Calu3 (cell line): ENCODE results near the gene CCDC178. TPM values are rescaled to one million over a fixed set of nuclear protein-coding genes. Genes with fewer than 3 reads are reported as not detected.
A peak's percentile ranks its signal among the peaks of the same experiment; 100 is the strongest.

Source experiments
- BruUV-seq: library from RNA; stranded (reverse); fragments of 400-500 nt; replicated peaks from 2 replicates; lab custom pipeline; 2021; lab: Mats Ljungman, UMichigan
- CTCF ChIA-PET: fragments of 300-600 bp; sonication (Branson Sonifier 250); formaldehyde crosslinking; loops from one replicate; lab custom pipeline; 2022; ENCODE audit warnings: antibody characterized with exemption; lab: Charles Lee
- DNase-seq: peaks from one replicate; pipeline ENCODE4 v3.0.0; 2022
- H3K27ac Mint-ChIP-seq: one replicate; pipeline ENCODE4 v1.8.0; 2022; ENCODE audit warnings: mixed read lengths; ENCODE audit not compliant: unreplicated experiment
- H3K27me3 Mint-ChIP-seq: one replicate; pipeline ENCODE4 v1.8.0; 2022; ENCODE audit warnings: mixed read lengths; ENCODE audit not compliant: unreplicated experiment
- H3K36me3 Mint-ChIP-seq: one replicate; pipeline ENCODE4 v1.8.0; 2022; ENCODE audit warnings: mild to moderate bottlenecking, moderate library complexity, mixed read lengths; ENCODE audit not compliant: insufficient read depth, unreplicated experiment
- H3K4me1 Mint-ChIP-seq: one replicate; pipeline ENCODE4 v1.8.0; 2022; ENCODE audit warnings: mild to moderate bottlenecking, low read depth, mixed read lengths; ENCODE audit not compliant: unreplicated experiment
- H3K4me3 Mint-ChIP-seq: one replicate; pipeline ENCODE4 v1.8.0; 2022; ENCODE audit warnings: mild to moderate bottlenecking, low read depth, moderate library complexity, mixed read lengths; ENCODE audit not compliant: unreplicated experiment
- H3K9me3 Mint-ChIP-seq: one replicate; pipeline ENCODE4 v1.8.0; 2022; ENCODE audit warnings: low read depth, mixed read lengths; ENCODE audit not compliant: unreplicated experiment
- CTCF ChIP-seq: fragments of 200-600 bp; IDR thresholded peaks from one replicate; pipeline ENCODE4 v1.8.0; 2022; ENCODE audit warnings: antibody characterized with exemption; ENCODE audit not compliant: unreplicated experiment
- intact Hi-C: fragments of 100-400 bp; cut with micrococcal nuclease; formaldehyde crosslinking; loops from one replicate; pipeline ENCODE4 v1.10.0; 2022; ENCODE audit not compliant: unreplicated experiment
- total RNA-seq: library from RNA; stranded (reverse); gene quantifications from 2 replicates; pipeline ENCODE4 v1.2.3, GENCODE V29; 2022

Gene CCDC178
- total RNA-seq, 1 experiment from 2014 or later = not detected

- intact Hi-C loops = loop anchor here (10.0 kb wide), 1 partner anchor 184 kb away; no protein-coding TSS in a partner anchor
- Mint-ChIP-seq H3K36me3 (no peaks in the 10 kb centered on the region), H3K4me3 (no peak overlapping the region), H3K27me3 (no peaks in the 10 kb centered on the region), H3K4me1 (no peaks in the 10 kb centered on the region), H3K27ac (no peak overlapping the region), H3K9me3 (no peaks in the 10 kb centered on the region)
- BruUV-seq = no TSS peak
- no peak for DNase-seq
- TF ChIP-seq CTCF = no peak
- CTCF ChIA-PET = no interaction called here
Observed at GRCh38 chr18:33020877-33021276, 419.6 kb downstream of the CCDC178 start.

DNA sequence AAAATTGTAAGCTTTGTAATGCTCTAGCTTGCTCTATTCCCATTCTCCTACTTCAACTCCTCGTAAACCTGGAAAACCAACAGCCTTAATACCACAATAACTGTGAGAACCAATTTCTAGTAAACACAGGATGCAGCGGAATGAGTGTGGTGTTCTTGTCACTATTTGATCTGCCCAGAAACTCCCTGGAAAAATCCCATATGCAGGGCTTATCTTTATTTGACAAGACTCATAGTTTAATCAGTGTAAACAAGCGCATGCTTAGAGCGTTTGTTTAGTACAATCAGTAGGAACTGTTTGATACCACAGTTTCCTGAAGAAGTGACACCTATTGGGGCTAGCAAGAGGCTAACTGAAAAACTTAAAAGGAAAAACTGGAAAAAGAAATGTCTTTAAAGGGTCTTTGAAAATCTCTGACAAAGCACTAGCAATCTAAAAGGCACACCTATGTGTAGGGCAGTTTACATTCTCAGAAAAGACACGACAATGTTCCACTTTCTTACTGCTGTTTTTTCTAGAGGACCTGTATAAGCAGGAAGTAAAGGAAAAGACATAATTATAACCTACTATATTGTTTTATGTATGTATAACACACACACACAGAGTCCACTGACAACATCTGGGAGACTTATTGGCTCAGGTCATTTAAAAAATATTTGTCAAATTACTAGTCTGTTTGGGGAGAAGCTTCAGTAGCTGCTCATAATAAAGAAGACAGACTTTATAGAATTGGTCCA is 426.3 kb downstream of the CCDC178 start:
- TF ChIP-seq CTCF = no peak
- BruUV-seq = no TSS peak
- intact Hi-C loops = no loop called here
- CTCF ChIA-PET = no interaction called here
- no peaks in the 10 kb centered on the region for H3K36me3 Mint-ChIP-seq
- peak overlapping the region; percentile 27 for H3K27ac Mint-ChIP-seq
- H3K4me1 Mint-ChIP-seq = peaks cover 8% of the 10 kb centered on the region
- no peaks in the 10 kb centered on the region for H3K27me3 Mint-ChIP-seq
- DNase-seq = no peak
- no peak overlapping the region for H3K4me3 Mint-ChIP-seq
- H3K9me3 Mint-ChIP-seq = no peaks in the 10 kb centered on the region

- H3K27ac Mint-ChIP-seq = no peak overlapping the region
- DNase-seq = no peak
- CTCF ChIA-PET = no interaction called here
- no peaks in the 10 kb centered on the region for H3K36me3 Mint-ChIP-seq
- peaks cover 12% of the 10 kb centered on the region for H3K27me3 Mint-ChIP-seq
- H3K4me1 Mint-ChIP-seq = peaks cover 8% of the 10 kb centered on the region
- TF ChIP-seq CTCF = no peak
- BruUV-seq = no TSS peak
- H3K9me3 Mint-ChIP-seq = no peaks in the 10 kb centered on the region
- intact Hi-C loops = no loop called here
- H3K4me3 Mint-ChIP-seq = no peak overlapping the region
Observed at GRCh38 chr18:33010149-33010548, 430.4 kb downstream of the CCDC178 start.

GRCh38 chr18:32998921-32999320 is 441.6 kb downstream of the CCDC178 start:
- BruUV-seq = no TSS peak
- intact Hi-C loops = no loop called here
- Mint-ChIP-seq H3K36me3 (no peaks in the 10 kb centered on the region), H3K4me3 (no peak overlapping the region), H3K4me1 (no peaks in the 10 kb centered on the region), H3K27me3 (no peaks in the 10 kb centered on the region), H3K27ac (no peak overlapping the region), H3K9me3 (peaks cover 2% of the 10 kb centered on the region)
- no peak for DNase-seq
- CTCF ChIA-PET = no interaction called here
- TF ChIP-seq CTCF = no peak
